ENCODE measurements around the gene RAPGEF6. TPM values are rescaled to one million over a fixed set of nuclear protein-coding genes. Genes with fewer than 3 reads are reported as not detected.

RAPGEF6 gene
- total RNA-seq, 2 donors from 2014 or later = 16.5 to 50.0 TPM

DNA sequence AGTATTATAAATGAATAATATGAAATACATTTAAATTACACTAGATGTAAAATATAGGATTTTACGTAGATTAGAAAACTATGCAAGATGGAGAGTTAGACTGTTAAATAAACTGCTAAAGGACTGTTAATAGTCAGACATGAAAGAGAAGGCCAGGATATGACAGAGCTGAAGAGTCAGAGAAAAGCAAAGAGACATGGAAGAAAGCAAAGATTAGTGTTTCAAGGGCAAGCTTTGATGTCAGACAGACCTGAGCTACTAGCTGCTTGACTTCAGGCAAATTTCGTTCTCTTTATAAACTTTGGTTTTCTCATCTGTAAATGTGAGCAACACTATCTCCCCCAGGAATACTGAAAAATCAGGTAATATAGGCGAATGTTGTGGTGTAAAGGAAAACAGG, 161.3 kb downstream of the RAPGEF6 start:
- H3K9me3 ChIP-seq = no peaks in the 10 kb centered on the region
- no peak for ATAC-seq (ENCODE audit: insufficient number of reproducible peaks, low FRiP score, low read depth)
- H3K27me3 ChIP-seq (replicated peaks; ENCODE audit: insufficient read depth) = no peaks in the 10 kb centered on the region
- H3K36me3 ChIP-seq = no peaks in the 10 kb centered on the region
- TF ChIP-seq, protein P1, sequence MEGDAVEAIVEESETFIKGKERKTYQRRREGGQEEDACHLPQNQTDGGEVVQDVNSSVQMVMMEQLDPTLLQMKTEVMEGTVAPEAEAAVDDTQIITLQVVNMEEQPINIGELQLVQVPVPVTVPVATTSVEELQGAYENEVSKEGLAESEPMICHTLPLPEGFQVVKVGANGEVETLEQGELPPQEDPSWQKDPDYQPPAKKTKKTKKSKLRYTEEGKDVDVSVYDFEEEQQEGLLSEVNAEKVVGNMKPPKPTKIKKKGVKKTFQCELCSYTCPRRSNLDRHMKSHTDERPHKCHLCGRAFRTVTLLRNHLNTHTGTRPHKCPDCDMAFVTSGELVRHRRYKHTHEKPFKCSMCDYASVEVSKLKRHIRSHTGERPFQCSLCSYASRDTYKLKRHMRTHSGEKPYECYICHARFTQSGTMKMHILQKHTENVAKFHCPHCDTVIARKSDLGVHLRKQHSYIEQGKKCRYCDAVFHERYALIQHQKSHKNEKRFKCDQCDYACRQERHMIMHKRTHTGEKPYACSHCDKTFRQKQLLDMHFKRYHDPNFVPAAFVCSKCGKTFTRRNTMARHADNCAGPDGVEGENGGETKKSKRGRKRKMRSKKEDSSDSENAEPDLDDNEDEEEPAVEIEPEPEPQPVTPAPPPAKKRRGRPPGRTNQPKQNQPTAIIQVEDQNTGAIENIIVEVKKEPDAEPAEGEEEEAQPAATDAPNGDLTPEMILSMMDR (IDR thresholded peaks at IDR 0.05) = no peak
- no peak for DNase-seq (ENCODE audit: low spot score)
- H3K4me1 ChIP-seq (ENCODE audit: control insufficient read depth in 1 of 2, low read depth in 2 of 2) = peaks cover 8 to 15% of the 10 kb centered on the region in 2 donors
- no peak overlapping the region for H3K27ac ChIP-seq
- H3K4me3 ChIP-seq = no peak overlapping the region

DNA sequence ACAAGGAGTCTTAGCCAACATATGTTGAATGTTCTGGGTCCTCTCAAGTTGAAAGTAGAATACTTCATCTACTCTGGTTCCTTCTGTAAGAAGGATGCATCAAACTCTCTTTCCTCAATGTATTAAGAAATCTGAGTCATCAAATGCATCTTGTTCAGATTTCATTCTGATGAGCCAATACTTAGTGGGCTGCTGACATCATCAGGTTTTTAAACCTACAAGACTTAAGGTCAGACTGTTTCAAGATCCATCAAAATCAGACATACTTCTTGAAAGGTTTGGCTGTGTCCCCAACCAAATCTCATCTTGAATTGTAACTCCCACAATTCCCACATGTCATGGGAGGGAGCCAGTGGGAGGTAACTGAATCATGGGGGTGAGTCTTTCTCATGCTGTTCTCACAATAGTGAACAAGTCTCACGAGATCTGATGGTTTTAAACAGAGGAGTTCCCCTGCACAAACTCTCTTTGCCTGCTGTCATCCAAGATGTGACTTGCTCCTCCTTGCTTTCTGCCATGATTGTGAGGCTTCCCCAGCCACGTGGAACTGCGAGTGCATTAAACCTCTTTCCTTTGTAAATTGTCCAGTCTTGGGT, 168.8 kb downstream of the RAPGEF6 start:
- DNase-seq (ENCODE audit: low spot score) (no peak), ATAC-seq (ENCODE audit: insufficient number of reproducible peaks, low FRiP score, low read depth) (no peak)
- no peaks in the 10 kb centered on the region for H3K4me1 ChIP-seq (ENCODE audit: control insufficient read depth in 1 of 2, low read depth in 2 of 2)
- TF ChIP-seq, protein P1 (IDR thresholded peaks at IDR 0.05) = no peak
- no peaks in the 10 kb centered on the region for H3K9me3 ChIP-seq
- peaks cover 6% of the 10 kb centered on the region for H3K36me3 ChIP-seq
- H3K4me3 ChIP-seq = no peak overlapping the region
- H3K27me3 ChIP-seq (replicated peaks; ENCODE audit: insufficient read depth) = no peaks in the 10 kb centered on the region
- H3K27ac ChIP-seq = no peak overlapping the region

DNA sequence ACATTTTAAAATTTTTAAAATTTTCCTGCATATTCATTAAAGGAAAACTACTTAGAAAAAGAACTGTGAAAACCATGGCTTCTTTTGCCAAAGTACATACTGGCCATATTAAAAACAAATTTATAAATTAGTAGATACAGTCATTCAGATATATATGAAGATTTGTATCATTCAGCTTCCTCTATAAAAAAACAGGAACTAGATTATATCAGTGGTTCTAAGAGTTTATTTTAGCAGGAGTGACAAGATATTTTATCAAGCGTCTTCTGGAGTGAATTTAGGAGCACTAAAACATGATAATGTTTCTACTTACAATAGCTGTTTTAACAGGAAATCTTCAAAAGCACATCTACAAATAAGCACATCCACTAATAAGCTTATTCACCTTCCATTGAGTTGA, 171.4 kb downstream of the RAPGEF6 start:
- Histone ChIP-seq H3K27me3 (replicated peaks; ENCODE audit: insufficient read depth) (no peaks in the 10 kb centered on the region), H3K4me3 (no peak overlapping the region), H3K4me1 (ENCODE audit: control insufficient read depth in 1 of 2, low read depth in 2 of 2) (no peaks in the 10 kb centered on the region), H3K27ac (no peak overlapping the region), H3K9me3 (no peaks in the 10 kb centered on the region), H3K36me3 (peaks cover 6% of the 10 kb centered on the region)
- ATAC-seq (ENCODE audit: insufficient number of reproducible peaks, low FRiP score, low read depth) = no peak
- TF ChIP-seq, protein P1 (IDR thresholded peaks at IDR 0.05) = no peak
- no peak for DNase-seq (ENCODE audit: low spot score)

DNA sequence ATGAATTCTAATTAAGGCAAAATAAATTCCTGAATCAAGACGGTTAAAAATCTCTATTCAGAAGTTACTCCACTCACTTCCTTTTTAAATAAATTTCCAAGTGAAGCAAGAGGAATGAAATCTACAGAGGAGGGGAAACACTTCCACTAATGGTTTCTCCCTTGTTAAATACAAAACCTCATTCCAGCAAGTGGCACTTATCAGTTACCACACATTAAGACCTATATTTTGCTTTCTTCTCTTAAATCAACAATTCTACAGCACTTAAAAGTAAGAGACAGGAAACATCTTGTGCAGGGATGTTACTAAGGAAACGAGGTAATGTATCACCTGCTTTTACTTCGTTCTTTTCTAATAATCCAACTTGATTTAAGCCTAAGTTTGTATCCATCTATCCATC, 172.6 kb downstream of the RAPGEF6 start:
- DNase-seq (ENCODE audit: low spot score) = no peak
- Histone ChIP-seq H3K4me1 (ENCODE audit: control insufficient read depth in 1 of 2, low read depth in 2 of 2) (peaks cover 0 to under 1% of the 10 kb centered on the region in 2 donors), H3K9me3 (no peaks in the 10 kb centered on the region), H3K27me3 (replicated peaks; ENCODE audit: insufficient read depth) (no peaks in the 10 kb centered on the region), H3K4me3 (no peak overlapping the region), H3K27ac (no peak overlapping the region), H3K36me3 (peaks cover 3% of the 10 kb centered on the region)
- TF ChIP-seq, protein P1 (IDR thresholded peaks at IDR 0.05) = no peak
- no peak for ATAC-seq (ENCODE audit: insufficient number of reproducible peaks, low FRiP score, low read depth)

DNA sequence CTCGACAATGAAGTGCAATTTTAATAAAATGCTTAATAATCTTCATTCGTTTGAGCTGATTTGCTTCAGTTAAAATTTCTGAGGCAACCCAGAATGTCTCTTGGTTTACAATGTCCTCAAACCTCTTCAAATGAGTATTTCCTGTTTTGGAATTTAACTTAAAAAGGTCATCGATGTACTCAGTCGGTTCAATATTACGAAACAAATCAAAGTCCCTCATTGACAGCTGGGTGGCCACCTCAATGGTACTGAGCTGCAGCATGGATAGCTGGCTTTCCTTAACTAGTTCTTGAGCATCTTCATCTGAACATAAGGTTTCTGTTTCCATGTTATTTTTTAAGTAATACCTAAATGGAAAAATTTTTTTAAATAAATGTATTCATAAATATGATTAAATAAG, 173.3 kb downstream of the RAPGEF6 start:
- H3K4me3 ChIP-seq = no peak overlapping the region
- peaks cover 0 to 7% of the 10 kb centered on the region in 2 donors for H3K4me1 ChIP-seq (ENCODE audit: control insufficient read depth in 1 of 2, low read depth in 2 of 2)
- TF ChIP-seq, protein P1 (IDR thresholded peaks at IDR 0.05) = no peak
- no peak for DNase-seq (ENCODE audit: low spot score)
- no peaks in the 10 kb centered on the region for H3K27me3 ChIP-seq (replicated peaks; ENCODE audit: insufficient read depth)
- no peaks in the 10 kb centered on the region for H3K9me3 ChIP-seq
- H3K36me3 ChIP-seq = peaks cover 3% of the 10 kb centered on the region
- ATAC-seq (ENCODE audit: insufficient number of reproducible peaks, low FRiP score, low read depth) = no peak
- H3K27ac ChIP-seq = no peak overlapping the region

Measured in thoracic aorta (tissue), 2 donors.